Measurements from ENCODE around the gene ACAA1. TPM values are rescaled to one million over a fixed set of nuclear protein-coding genes. Genes with fewer than 3 reads are reported as not detected.
A peak's percentile ranks its signal among the peaks of the same experiment; 100 is the strongest.

Gene ACAA1
- total RNA-seq, 1 experiment from 2014 or later, result 49.0 TPM

DNA sequence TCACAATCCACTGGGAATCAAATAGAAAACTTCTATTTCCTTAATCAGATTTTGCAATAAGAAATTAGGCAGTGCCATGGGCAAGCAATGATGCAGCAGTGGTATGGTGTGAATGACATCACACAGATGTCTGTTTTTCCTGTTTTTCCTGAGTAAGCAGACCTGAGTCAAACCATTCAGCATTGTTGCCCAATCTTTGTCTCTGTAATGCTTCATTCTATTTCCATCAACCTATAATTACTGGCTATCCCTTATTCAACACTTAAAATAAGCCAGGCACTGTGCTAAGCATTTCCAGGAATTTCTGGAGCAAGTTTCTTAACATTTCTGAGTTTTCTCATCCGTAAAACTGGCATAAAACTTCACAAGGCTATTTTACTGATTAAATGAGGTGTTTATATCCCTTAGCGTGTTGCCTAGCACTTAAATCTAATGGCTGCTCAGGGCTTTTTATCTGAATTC, 17.1 kb upstream of the ACAA1 start:
- ATAC-seq, result no peak
- ChIA-PET RAD21 (ENCODE audit: low non-redundant PET in 1 of 2, low total read pairs in 2 of 2, uncharacterized antibody in 2 of 2, unreplicated experiment in 2 of 2) (no interaction called here), POLR2A (interaction anchor here (1.2 kb wide), 1 partner anchor 11 kb away, joined by 3 read pairs; the partner anchor contains the start of gene OXSR1), CTCF (interaction anchor here (3.0 kb wide), 2 partner anchors 9 to 11 kb away, joined by 9 to 10 read pairs; partner anchors contain the start of gene OXSR1)
- no TSS peak for BruUV-seq (replicated peaks)
- Histone ChIP-seq H4K20me1 (ENCODE audit: insufficient read depth) (no peaks in the 10 kb centered on the region), H3K27ac (ENCODE audit: low read depth, low read length) (no peak overlapping the region), H3K36me3 (ENCODE audit: control insufficient read depth in 1 of 2, insufficient read depth in 2 of 2, low read length in 2 of 2) (no peaks in the 10 kb centered on the region), H3K4me2 (ENCODE audit: low read length) (no peak overlapping the region), H3K27me3 (ENCODE audit: insufficient read depth, low read length) (no peaks in the 10 kb centered on the region), H3K9me3 (ENCODE audit: control insufficient read depth in 1 of 2, insufficient read depth in 1 of 2, low read depth in 1 of 2, low read length in 2 of 2) (no peaks in the 10 kb centered on the region), H3K4me1 (ENCODE audit: control insufficient read depth in 1 of 2, insufficient read depth in 2 of 2, low read length in 2 of 2) (peaks cover 6 to 27% of the 10 kb centered on the region in 2 experiments; a peak in 2 of 4 replicates), H3K9ac (ENCODE audit: low read length) (no peak overlapping the region), H2AFZ (ENCODE audit: low read depth, low read length, poor library complexity, severe bottlenecking) (no peak overlapping the region), H3K79me2 (ENCODE audit: insufficient read depth, low read length) (no peaks in the 10 kb centered on the region), H3K4me3 (replicated peaks in 1 of 2; ENCODE audit: low read depth in 1 of 2, low read length in 2 of 2) (no peak overlapping the region), H3K9me2 (ENCODE audit: insufficient read depth) (no peaks in the 10 kb centered on the region)
- intact Hi-C loops (cut with micrococcal nuclease), result no loop called here
- no peak for TF ChIP-seq POLR2A (IDR thresholded peaks at IDR 0.05; ENCODE audit: borderline replicate concordance, extremely low read depth, insufficient read depth, insufficient read length)
- no peak for TF ChIP-seq ZNF274 (IDR thresholded peaks at IDR 0.05; ENCODE audit: low read depth, low read length)
- TF ChIP-seq CEBPB (IDR thresholded peaks at IDR 0.05; ENCODE audit: low read depth), result peak; percentile 63; the same call in 1 of the 2 replicates
- peak; percentile 24; the same call in 1 of the 2 replicates for TF ChIP-seq SP1 (IDR thresholded peaks at IDR 0.05; ENCODE audit: low read depth)
- no peak for DNase-seq (ENCODE audit: low read depth, low spot score)

DNA sequence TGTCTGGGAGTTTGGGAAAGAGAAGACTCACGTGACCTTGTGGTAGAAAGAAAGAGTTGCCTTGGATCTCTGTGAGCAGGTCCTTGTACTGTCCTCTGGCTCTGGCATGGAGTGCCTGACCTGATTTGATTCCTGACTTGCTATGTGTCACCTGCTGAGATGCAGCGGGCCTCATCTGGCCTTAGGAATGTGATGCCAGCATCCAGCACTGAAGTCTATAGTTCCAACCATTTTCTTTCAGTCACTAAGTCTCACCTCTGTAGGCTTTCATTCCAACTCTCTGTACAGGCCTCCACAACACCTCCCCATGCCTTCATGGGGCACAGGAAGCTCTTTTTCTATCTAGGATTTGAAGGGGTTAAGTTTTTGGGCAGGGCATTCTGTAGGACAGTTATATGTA, 16.3 kb upstream of the ACAA1 start:
- Histone ChIP-seq H3K79me2 (ENCODE audit: insufficient read depth, low read length) (no peaks in the 10 kb centered on the region), H3K4me3 (replicated peaks in 1 of 2; ENCODE audit: low read depth in 1 of 2, low read length in 2 of 2) (no peak overlapping the region), H3K36me3 (ENCODE audit: control insufficient read depth in 1 of 2, insufficient read depth in 2 of 2, low read length in 2 of 2) (no peaks in the 10 kb centered on the region), H3K4me1 (ENCODE audit: control insufficient read depth in 1 of 2, insufficient read depth in 2 of 2, low read length in 2 of 2) (peaks cover 6 to 27% of the 10 kb centered on the region in 2 experiments; a peak in 2 of 4 replicates), H3K9ac (ENCODE audit: low read length) (no peak overlapping the region), H3K4me2 (ENCODE audit: low read length) (no peak overlapping the region), H4K20me1 (ENCODE audit: insufficient read depth) (no peaks in the 10 kb centered on the region), H3K27me3 (ENCODE audit: insufficient read depth, low read length) (no peaks in the 10 kb centered on the region), H3K9me3 (ENCODE audit: control insufficient read depth in 1 of 2, insufficient read depth in 1 of 2, low read depth in 1 of 2, low read length in 2 of 2) (no peaks in the 10 kb centered on the region), H3K9me2 (ENCODE audit: insufficient read depth) (no peaks in the 10 kb centered on the region), H2AFZ (ENCODE audit: low read depth, low read length, poor library complexity, severe bottlenecking) (no peak overlapping the region), H3K27ac (ENCODE audit: low read depth, low read length) (no peak overlapping the region)
- ChIA-PET POLR2A (interaction anchor here (1.0 to 1.2 kb wide), 2 partner anchors 12 to 16 kb away, joined by 3 read pairs; partner anchors contain the start of genes ACAA1 and OXSR1), RAD21 (ENCODE audit: low non-redundant PET in 1 of 2, low total read pairs in 2 of 2, uncharacterized antibody in 2 of 2, unreplicated experiment in 2 of 2) (no interaction called here), CTCF (interaction anchor here (3.0 kb wide), 2 partner anchors 10 to 12 kb away, joined by 9 to 10 read pairs; partner anchors contain the start of gene OXSR1)
- intact Hi-C loops (cut with micrococcal nuclease), result no loop called here
- ATAC-seq (no peak), DNase-seq (ENCODE audit: low read depth, low spot score) (no peak)
- TF ChIP-seq, protein P1, sequence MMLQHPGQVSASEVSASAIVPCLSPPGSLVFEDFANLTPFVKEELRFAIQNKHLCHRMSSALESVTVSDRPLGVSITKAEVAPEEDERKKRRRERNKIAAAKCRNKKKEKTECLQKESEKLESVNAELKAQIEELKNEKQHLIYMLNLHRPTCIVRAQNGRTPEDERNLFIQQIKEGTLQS (IDR thresholded peaks at IDR 0.05), result no peak
- no peak for TF ChIP-seq ELF1 (IDR thresholded peaks at IDR 0.05; ENCODE audit: borderline replicate concordance, low read depth)
- TF ChIP-seq CBX3 (IDR thresholded peaks at IDR 0.05; ENCODE audit: low read depth), result no peak
- TF ChIP-seq SIN3A (IDR thresholded peaks at IDR 0.05; ENCODE audit: low read depth), result no peak
- no peak for TF ChIP-seq YY1 (IDR thresholded peaks at IDR 0.05; ENCODE audit: extremely low read depth, insufficient replicate concordance, low read depth, low read length)
- TF ChIP-seq TCF7L2 (IDR thresholded peaks at IDR 0.05; ENCODE audit: borderline replicate concordance, extremely low read depth, insufficient read depth, insufficient read length), result no peak
- BruUV-seq (replicated peaks), result no TSS peak
